ENCODE data around the gene OR2D2.

DNA sequence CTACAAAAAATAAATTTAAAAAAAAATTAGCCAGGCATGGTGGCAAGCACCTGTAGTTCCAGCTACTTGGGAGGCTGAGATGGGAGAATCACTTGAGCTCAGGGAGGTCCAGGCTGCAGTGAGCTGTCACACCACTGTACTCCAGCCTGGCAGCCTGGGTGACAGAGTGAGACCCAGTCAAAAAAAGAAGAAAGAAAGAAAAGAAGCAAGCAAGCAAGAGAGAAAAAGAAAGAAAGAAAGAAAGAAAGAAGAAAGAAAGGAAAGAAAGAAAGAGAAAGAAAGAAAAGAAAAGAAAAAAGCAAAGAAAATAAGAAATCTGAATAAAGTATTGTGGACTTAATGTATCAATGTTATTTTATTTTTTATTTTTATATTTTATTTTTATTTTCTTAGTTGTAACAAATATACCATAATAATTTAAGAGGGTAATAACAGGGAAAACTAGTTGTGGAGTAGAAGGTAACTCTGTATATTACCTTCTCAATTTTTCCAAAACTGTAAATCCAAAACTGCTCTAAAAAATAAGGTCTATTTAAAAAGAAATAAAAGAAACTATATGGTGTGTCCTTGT lies 32.8 kb upstream of the OR2D2 start:
- TF ChIP-seq, protein P1, sequence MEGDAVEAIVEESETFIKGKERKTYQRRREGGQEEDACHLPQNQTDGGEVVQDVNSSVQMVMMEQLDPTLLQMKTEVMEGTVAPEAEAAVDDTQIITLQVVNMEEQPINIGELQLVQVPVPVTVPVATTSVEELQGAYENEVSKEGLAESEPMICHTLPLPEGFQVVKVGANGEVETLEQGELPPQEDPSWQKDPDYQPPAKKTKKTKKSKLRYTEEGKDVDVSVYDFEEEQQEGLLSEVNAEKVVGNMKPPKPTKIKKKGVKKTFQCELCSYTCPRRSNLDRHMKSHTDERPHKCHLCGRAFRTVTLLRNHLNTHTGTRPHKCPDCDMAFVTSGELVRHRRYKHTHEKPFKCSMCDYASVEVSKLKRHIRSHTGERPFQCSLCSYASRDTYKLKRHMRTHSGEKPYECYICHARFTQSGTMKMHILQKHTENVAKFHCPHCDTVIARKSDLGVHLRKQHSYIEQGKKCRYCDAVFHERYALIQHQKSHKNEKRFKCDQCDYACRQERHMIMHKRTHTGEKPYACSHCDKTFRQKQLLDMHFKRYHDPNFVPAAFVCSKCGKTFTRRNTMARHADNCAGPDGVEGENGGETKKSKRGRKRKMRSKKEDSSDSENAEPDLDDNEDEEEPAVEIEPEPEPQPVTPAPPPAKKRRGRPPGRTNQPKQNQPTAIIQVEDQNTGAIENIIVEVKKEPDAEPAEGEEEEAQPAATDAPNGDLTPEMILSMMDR (IDR thresholded peaks at IDR 0.05): no peak
- no peak for TF ChIP-seq POLR2A (IDR thresholded peaks at IDR 0.05)

Measured in esophagus squamous epithelium (tissue), 4 donors.